GM12875 (cell line): Measurements from ENCODE around the gene SPEN.

ENCODE experiments used
- H3K4me3 ChIP-seq: one replicate; pipeline ENCODE4 v1.5.1; 2011; ENCODE audit warnings: low read depth, low read length, control low read depth
- TF ChIP-seq, protein P1 (sequence below): IDR thresholded peaks from 2 replicates; pipeline ENCODE4 v1.5.1; 2011; ENCODE audit warnings: low read depth, mild to moderate bottlenecking, control low read depth, inconsistent platforms, low read length, moderate library complexity, borderline replicate concordance; ENCODE audit not compliant: insufficient read depth

SPEN gene

DNA sequence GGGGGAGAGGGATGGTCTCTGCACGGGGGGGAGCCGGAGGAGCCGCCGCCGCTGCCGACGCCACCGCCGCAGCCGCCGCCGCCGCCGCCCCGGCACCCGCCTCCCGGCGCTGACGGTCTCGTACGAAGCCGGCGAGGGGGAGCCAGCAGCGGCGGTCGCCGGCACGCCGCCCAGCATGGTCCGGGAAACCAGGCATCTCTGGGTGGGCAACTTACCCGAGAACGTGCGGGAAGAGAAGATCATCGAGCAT is 311 bp downstream of the SPEN start:
- TF ChIP-seq, protein P1, sequence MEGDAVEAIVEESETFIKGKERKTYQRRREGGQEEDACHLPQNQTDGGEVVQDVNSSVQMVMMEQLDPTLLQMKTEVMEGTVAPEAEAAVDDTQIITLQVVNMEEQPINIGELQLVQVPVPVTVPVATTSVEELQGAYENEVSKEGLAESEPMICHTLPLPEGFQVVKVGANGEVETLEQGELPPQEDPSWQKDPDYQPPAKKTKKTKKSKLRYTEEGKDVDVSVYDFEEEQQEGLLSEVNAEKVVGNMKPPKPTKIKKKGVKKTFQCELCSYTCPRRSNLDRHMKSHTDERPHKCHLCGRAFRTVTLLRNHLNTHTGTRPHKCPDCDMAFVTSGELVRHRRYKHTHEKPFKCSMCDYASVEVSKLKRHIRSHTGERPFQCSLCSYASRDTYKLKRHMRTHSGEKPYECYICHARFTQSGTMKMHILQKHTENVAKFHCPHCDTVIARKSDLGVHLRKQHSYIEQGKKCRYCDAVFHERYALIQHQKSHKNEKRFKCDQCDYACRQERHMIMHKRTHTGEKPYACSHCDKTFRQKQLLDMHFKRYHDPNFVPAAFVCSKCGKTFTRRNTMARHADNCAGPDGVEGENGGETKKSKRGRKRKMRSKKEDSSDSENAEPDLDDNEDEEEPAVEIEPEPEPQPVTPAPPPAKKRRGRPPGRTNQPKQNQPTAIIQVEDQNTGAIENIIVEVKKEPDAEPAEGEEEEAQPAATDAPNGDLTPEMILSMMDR: no peak

DNA sequence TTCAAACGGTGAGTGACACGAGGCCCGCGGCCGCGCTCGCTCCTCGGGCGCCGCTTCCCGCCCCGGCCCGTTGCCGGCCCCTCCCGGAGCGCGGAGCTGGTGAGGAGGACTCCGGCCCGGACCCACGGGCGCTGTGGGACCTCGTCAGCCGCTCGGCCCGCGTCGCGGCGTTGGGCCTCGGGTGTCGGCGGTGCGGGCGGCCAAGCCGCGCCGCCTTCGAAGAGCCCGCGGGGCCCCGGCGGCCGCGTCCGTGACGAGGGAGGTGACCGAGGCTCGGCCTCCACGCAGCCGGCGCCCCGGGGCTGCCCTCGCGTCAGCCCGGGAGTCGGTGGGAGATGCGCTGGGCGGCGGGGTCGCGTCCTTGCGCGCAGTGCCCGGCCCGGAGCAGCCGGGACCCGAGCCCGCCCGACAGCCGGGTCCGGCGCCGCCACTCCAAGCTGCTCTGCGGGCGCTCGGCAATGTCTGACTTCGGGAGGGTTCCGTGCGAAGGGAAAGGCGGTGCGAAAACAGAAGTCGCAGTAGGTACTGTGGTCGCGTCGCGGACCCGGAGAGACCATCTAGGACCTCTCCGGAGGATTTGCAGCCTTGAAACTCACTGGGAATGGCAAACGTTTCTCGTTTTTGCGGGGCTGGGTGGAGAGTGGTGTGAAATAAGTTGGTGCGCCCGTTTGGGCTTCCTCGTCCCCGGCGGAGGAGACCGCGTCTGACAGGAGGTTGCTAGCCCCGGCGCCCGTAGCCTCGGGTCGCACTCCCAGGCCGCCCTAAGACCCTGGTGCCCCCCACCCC is 829 bp downstream of the SPEN start:
- peak overlapping the region; percentile 78 for H3K4me3 ChIP-seq
- TF ChIP-seq, protein P1: no peak

More for the DNA sequence above, 311 bp downstream of the SPEN start:
- peak overlapping the region; percentile 78 for H3K4me3 ChIP-seq

DNA sequence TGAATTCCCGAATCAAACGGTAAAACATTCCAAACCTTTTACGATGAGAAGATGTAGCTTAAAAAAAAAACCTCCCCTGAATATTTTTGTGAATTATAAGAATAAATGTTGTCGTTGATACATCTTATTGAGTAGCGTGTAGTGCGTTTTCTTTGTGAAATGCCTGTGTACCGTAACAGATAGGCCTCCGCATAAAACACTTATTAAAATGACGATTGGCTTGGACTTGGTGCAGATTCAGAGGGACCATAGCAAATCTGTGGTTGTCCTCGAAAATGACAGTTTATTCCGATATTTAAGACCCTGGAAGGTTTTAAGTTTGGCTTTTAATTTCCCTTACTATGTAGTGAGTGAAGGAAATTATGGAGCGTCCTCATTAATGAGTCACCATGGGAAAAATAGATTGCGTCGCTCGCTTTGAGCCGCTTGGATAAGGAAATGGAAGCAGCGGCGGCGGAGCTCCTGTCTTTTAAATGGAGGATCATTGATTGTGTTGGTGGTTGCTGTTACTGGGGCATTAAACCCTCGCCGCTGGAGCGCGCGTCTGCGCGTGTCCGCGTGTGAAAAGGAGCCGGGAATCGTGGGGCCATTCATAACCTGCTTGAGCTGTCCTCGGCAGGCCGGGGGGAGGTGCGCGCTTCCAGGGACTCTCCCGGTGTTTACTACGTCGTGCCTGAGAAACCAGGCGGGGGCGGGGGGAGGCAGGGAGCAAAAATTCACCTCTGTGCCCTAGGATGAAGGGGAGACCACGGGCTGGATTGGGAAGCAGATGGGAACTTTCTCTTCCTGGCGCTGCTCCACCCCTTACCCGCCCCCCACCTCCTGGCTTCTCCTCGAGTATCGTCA is 1.6 kb downstream of the SPEN start:
- peak overlapping the region; percentile 78 for H3K4me3 ChIP-seq
- TF ChIP-seq, protein P1: no peak

DNA sequence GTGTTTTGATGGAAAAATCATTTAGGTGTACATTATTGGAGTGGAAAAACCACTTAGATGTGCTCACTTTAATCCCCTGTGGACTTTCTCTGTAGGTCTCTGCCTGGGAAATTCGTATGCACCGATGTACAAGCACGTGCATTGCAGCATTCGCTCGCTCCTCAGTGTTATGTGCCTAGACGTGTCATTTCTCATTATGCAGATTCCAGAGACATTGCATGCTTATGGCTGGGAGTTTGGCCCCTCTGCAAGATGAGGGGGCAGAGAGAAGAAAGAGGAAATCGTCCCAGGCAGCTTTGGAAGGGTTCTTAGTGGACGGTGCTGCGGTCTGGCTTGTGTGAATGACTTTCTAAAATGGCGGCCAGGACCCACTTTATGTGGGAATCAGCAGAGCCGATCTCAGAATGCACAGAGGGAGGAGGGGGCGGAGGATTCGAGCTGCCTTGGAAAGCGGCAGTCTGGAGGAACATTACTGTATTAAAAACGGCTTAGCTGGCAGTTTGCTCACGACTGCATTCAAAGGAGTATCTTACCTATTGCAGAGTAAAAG is 2.3 kb downstream of the SPEN start:
- peak overlapping the region; percentile 78 for H3K4me3 ChIP-seq
- TF ChIP-seq, protein P1: no peak

DNA sequence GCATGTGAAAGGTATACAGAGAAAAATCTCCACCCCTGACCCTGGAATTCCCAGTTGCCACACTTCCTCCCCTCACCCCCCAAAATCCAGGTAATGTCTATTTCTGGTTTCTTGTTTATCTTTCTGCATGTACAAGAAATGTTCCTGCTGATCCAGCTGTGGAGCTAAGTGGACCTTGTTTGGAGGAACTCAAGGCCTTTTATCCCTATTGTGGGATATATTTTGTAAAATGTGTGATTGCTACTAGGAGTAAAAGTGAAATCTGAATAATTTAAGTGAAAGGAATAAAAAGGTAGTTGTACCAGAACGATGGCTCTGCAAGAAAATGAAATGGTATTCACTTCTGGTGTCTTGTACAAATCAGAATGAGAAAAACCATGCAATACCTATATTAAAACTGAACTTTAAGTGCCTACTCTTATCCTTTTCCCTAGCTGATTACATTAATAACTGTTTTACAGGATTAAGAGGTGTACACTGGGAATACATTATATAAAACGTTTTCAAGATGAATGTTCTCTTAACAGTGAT is 3.0 kb downstream of the SPEN start:
- TF ChIP-seq, protein P1: no peak
- H3K4me3 ChIP-seq: peak overlapping the region; percentile 78

DNA sequence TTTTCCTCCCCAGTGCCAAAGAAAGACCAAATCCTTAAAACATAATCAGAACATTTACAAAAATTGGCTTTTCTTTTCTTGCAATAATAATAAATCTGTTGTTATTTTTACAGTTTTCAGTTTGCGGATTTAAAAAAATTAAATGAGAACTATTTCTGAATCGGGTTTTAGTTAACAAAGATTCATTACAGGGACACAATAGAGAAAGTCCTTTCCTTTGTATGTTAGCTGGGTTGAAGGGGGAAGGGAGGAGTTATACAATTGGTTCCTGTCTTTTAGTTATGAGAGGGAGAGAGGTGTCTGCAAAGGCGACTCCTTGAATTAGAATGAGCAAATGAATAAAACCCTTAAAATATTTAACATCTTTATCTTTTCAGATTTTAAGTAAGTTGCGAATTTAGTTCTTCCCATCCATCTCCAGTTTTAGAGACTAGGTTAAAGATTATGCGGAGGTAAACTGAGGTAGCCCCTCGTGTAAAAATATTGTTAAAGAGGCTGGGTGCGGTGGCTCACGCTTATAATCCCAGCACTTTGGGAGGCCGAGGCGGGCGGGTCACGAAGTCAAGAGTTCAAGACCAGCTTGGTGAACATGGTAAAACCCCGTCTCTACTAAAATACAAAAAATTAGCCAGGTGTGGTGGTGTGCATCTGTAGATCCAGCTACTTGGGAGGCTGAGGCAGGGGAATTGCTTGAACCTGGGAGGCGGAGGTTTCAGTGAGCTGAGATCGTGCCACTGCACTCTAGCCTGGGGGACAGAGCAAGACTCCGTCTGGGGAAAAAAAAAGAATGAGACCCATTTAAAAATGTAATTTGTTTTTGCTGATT is 3.9 kb downstream of the SPEN start:
- peak overlapping the region; percentile 11 for H3K4me3 ChIP-seq
- TF ChIP-seq, protein P1: no peak
